Activated CD4-positive, CD25-positive, alpha-beta regulatory T cell treated with anti-CD3 and anti-CD28 coated beads, Interleukin-2, amount 50 U/mL, for 72 hours (primary cell): Measurements from ENCODE around the gene DOCK2.
"Not testable (repeated sequence)": the region's sequence is repeated elsewhere in the genome, so short reads cannot be mapped to it uniquely, and the experiment has no call there.

Experiments used
- DNase-seq: peaks from one replicate; pipeline ENCODE4 v3.0.0; 2021

The DOCK2 gene

GRCh38 chr5:169721771-169722170, 84.7 kb downstream of the DOCK2 start:
- DNase-seq, result no peak

DNA sequence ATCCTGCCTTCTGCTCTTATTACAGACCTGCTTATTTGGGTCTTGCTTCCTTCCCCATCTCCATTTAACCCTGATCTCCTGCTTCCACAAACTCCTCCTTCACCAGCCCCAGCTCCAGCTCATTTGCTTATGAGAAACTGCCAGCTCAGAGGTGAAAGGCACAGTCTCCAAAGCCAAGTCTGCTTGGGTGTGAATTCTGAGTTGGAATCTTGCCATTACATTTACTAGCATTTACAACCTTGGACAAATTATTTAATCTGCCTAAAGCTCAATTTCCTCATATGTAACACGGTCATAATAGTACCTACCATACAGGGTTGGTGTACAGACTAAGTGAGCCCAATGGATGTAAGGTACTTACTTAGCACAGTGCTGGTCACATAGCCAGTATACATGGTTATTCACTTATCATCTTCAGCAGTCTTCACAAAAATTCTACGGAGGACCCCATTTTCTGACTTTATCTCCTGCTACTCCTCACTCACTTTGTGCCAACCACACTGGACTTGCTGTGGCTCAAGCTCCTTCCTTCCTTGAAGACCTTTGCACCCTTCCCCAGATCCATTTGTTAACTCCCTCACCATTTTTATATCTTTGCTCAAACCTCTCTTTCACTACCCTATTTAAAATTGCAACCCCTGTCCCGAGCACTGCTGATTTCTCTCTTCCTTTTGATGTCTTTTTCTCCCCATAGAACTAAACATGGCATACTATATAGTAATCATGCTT, 86.2 kb downstream of the DOCK2 start:
- no peak for DNase-seq

DNA sequence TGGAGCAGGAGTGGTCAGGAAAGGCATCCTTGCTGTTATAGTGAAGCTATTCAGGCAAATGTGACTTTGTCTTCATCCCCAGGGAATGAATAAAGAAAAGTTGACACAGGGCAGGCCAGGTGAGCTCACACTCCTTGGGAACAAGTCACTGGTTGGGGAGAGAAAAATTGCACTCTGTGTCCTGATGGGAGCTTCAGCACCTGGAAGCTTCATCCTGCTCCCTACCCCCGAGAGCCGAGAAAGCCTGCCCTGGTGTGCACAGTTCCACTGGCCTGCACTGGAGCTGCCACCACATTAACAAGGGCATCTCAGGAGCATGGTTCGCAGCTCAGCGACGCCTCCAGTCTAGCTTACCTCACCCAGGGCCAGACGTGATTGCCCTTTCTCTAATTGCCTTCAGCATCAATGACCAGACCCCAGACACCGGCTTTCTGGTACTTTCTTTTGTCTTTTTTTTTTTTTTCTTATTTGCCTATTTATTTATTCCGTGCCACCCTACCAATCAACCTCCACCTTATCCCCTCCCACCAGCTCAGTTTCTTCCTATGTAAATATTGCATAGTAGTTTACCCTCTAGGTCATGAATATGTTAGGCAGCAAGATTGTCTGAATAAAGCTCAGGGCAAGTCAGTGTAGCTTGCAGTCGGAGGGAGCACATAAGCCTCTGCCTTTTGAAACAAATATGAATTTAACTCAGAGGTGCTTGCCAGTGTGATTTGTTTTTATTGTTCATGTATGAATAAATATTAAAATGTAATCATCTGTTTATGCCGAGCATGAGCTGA, 87.4 kb downstream of the DOCK2 start:
- DNase-seq, result no peak

- not testable (repeated sequence) for DNase-seq
These were observed 88.6 kb downstream of the DOCK2 start for GRCh38 chr5:169725665-169726064.

- DNase-seq, result no peak
These were observed 91.3 kb downstream of the DOCK2 start for GRCh38 chr5:169728418-169728817.

GRCh38 chr5:169731221-169731620, 94.1 kb downstream of the DOCK2 start:
- no peak for DNase-seq

DNA sequence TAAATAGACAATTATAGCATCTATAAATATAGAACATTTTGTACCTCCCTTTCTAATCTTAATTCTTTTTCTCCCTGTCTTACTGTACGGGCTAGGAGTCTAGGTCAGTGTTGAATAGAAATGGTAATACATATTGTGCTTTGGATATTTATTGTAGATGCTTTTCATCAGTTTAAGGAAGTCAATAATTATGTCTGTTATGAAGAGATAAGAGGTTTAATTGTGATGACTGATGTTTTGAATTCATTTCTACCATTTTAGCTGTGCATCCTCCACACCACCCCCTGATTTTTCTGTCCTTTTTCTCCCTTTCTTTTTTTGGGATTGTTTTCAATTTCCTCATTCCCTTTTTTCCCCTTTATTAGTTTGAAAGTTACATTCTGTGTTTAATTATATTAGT, 95.8 kb downstream of the DOCK2 start:
- DNase-seq, result no peak

DNA sequence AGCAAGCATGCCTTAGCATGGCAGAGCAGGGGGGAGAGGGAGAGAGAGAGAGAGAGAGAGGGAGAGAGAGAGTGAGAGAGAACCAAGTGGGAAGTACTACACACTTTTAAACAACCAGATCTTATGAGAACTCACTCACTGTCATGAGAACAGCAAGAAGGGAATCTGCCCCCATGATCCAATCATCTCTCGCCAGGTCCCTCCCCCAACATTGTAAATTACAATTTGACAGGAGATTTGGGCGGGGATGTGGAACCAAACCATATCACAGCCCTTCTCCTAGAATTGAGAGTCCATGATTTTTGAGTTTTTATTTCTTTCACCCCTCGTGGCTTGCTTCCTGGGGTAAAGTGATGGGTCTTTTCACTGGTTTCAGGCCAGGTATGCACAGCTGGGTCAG, 98.8 kb downstream of the DOCK2 start:
- no peak for DNase-seq

DNA sequence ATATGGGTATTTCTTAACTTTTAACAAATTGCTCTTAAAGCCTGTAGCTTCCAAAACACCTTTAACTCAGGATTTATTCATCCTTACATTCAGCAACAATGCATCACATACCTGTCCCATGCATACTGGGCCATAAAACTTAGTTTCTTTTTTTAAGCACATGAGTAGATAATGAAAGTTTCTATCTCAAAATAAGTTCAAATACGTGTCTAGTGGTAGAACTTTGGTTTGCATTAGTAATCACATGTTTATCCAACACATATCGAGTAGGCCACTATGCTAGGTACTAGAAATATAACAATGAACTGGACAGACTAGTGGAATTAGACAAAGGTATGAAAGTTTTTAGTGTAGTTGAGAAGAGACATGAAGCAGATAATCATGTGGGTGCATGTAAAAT, 99.6 kb downstream of the DOCK2 start:
- DNase-seq, result no peak

- DNase-seq, result no peak
These were observed 103.4 kb downstream of the DOCK2 start for GRCh38 chr5:169740435-169740834.

- no peak for DNase-seq
These were observed 105.8 kb downstream of the DOCK2 start for GRCh38 chr5:169742771-169743296.

DNA sequence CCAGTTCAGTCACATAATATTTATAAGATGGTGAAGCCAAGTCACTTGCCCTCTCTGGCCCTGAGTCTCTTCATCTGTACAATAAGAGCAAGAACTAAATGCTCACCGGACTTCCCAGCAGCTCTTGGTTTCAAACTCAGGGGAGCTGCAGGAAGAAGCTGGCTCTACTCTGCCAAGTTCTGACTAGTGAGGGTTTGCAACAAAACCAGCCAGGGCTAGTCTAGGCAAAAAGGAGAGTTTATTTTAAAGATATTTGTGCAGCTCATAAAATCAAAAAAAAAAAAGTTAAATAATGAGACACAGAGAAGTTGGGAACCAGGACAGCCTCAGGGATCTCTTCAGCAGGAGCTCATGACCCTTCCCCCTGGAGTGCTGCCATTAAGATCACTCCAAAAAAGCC, 107.3 kb downstream of the DOCK2 start:
- DNase-seq, result no peak

DNA sequence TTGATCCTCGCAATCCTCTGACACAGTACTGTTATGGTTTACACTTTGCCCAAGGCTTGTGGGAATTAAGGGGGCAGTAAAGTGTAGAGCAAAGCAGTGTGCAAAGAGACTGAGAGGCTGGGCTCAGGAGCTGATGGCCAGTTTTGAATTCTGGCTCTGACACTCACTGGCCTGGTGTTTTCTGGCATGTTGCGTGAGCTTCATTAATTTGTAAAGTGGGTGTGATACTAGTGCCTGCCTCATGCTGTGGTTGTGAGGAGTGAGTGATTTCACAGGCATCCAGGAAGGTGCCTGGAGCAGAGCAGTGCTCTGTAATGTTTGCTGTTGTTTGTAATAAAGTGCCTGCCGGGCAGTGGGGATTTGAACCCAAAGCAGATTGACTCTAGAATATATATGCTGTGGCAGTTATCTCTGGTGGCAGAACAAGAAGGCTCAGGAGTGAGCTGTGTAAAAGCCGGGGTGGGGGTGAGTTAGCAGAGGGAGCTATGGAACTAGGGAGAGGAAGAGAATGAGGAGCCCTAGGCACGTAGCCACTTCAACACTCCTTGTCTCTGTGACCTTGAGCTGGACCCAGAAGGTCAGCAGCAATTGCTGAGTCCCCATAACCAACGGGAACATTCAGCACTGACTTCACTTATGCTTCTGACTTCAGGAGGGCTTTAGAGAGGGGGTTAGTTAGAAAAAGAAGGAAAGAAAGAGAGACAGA, 108.5 kb downstream of the DOCK2 start:
- no peak for DNase-seq

GRCh38 chr5:169746147-169746694, 109.1 kb downstream of the DOCK2 start:
- no peak for DNase-seq

DNA sequence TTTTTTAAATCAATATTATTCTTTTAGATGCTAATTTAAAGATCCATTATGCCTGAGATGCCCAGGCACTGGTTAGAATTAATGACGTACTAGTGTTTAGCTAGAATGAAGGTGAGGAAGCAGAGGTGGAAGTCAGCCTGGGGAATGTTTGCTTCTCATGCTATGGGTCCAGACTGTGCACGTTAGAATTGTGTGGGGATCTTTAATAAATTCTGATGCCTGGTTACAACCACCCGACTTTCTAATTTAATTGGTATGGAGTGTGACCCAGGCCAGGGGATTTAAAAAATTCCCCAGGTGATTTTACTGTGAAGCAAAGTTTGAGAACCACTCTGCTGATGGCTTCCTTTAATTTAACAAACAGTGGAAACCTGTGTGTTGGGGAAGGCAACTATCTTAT, 111.1 kb downstream of the DOCK2 start:
- DNase-seq, result no peak

DNA sequence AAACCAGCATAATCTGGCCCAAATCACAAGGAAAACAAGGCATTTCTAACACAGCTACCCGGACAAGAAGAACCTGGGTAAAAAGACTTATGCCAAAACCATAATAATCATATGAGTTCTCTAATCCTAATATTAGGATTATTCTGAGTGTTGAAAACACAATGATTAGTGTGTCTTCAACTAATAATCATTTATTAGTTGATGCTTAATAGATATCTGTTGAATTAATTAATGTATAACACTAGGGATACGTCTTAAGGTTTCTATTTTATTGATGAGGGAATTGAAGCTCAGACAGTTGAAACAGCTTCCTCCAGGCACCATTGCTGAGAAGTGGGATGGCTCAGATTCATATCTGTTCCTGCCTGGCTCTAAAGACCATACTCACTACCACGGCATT, 112.2 kb downstream of the DOCK2 start:
- no peak for DNase-seq

- no peak for DNase-seq
These were observed 114.4 kb downstream of the DOCK2 start for GRCh38 chr5:169751490-169751889.

GRCh38 chr5:169752566-169752965, 115.5 kb downstream of the DOCK2 start:
- DNase-seq, result not testable (repeated sequence)

DNA sequence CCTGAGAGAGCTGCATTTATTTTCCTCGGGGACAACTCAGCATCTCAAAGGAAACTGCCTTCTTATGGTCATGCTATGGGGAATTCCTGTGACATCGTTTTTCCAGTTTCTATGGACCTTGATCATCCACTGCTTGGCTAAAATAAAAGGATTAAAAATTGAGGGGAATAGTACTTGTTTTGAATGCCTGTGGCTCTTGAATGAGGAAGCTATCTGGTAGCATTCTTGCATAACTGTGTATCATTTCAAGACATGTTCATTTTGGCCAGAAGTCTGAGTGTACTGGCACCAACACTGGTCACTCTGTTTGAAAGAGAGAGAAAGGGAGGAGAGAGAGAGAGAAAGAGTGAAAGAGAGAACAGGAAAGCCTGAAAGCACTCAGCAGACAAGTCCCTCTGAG, 116.7 kb downstream of the DOCK2 start:
- DNase-seq, result no peak

GRCh38 chr5:169754737-169755136, 117.7 kb downstream of the DOCK2 start:
- DNase-seq, result no peak

DNA sequence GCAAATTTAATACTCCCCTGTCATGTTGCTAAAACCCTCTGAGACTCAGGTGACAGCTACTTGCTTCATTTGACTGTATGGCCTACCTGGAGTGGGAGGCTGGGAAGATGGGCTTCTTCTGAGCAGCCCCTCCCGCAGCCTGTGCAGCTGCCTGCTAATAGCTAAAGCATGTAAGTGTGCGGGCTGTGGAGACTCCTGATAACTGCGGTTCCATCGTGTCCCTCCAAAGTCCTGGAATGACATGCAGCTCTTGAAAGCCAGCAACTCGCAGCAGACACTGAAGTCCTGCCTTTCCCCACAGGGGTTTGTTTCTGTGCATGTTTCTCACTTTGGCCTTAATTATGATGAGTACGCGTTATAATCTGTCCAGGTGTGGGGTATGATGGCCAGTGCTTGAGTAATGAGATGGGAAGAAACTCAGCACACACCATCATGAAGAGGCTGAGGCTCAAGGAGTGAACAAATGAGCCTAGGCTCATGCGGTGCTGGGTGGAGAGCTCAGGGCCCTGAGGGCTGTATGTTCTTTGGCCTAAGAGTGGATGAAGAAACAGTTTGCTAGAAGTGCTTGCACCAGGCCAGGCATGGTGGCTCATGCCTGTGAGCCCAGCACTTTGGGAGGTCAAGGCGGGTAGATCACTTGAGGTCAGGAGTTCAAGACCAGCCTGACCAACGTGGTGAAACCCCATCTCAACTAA, 119.1 kb downstream of the DOCK2 start:
- no peak for DNase-seq

GRCh38 chr5:169757016-169757415, 119.9 kb downstream of the DOCK2 start:
- DNase-seq, result no peak

DNA sequence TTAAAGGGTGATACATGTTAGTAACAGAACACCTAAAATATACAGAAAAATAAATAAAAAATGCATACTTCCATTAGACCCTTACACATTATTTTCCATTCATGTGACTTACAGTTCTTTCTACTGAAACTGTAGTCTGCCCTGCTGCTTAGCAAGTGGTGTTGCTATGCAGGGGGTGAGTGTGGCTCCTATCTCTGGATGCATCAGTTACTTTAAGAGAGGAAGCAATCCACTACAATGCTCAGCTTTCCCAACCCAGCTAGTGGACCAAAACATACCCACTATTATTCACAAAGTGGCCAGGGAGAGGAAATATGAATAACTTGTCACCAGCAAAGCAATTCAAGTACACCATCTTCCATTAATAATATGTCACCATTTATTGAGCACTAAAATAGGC, 121.8 kb downstream of the DOCK2 start:
- no peak for DNase-seq
